NCI-H128 (cell line): ENCODE data around the gene PTPRS.
"Not testable (repeated sequence)": the region's sequence is repeated elsewhere in the genome, so short reads cannot be mapped to it uniquely, and the experiment has no call there.

Experiments
- DNase-seq: peaks from one replicate; lab custom pipeline; 2025; ENCODE audit not compliant: unreplicated experiment; lab: John Stamatoyannopoulos, UW

The PTPRS gene

DNA sequence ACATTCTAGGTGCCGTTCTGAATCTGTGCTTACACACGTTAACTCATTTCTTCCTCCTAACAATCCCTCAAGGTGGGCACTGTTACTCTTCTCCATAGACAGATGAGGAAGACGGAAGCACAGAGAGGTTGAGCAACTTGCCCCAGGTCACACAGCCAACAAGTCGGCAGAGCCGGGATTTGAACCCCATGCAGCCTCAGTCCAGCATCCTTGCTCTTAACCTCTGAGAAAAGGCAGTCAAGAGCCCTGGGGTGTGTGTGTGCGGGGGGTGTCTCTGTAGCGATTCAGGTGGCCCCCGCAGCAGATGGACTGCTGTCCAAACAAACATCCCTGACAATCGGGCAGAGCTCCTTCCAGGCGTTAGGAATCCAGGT lies 6.3 kb downstream of the PTPRS start:
- DNase-seq, result no peak

DNA sequence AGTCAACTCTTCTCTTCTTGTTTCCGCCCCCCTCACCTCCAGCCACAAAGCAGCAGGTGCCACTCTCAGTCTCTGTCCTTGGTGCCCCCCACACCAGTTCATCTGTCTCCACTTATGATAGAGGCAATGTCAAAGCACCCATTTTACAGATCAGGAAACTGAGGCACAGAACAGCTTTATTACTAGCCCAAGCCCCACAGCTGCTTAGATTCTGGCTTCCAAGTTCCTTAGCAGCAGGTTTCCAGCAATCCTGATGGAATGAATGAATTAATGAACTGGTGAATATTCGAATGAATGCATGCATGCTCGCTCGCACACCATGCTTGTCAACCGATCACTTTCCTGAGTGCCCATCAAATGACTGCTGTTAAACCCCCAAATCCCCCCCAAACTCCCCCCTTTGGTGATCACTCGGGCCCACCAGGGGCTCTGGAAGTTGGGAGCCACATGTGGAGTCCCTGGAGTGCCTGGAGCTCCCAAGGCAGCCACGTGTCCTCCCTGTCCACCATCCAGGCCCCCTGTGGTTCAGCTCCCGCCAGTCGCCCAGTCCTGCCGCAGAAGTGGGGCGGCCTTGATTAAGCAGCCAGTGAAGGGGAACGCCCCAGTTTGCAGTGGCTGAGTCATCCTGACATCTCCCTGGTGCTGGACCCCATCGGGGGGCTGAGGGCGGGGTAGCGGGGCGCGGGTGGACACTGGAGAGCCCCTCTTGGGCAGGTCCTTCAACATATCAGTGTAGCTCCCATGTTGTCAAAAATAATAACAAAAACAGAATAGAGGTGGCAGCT lies 6.8 kb downstream of the PTPRS start:
- DNase-seq, result no peak

- DNase-seq, result no peak
These were observed 8.1 kb downstream of the PTPRS start for GRCh38 chr19:5332501-5332900.

- no peak for DNase-seq
These were observed 8.8 kb downstream of the PTPRS start for GRCh38 chr19:5331790-5332189.

GRCh38 chr19:5330307-5330720 lies 10.3 kb downstream of the PTPRS start:
- DNase-seq, result no peak

- no peak for DNase-seq
These were observed 11.5 kb downstream of the PTPRS start for GRCh38 chr19:5329141-5329540.

GRCh38 chr19:5328407-5328806 lies 12.2 kb downstream of the PTPRS start:
- not testable (repeated sequence) for DNase-seq

GRCh38 chr19:5326986-5327623 lies 13.5 kb downstream of the PTPRS start:
- no peak for DNase-seq

DNA sequence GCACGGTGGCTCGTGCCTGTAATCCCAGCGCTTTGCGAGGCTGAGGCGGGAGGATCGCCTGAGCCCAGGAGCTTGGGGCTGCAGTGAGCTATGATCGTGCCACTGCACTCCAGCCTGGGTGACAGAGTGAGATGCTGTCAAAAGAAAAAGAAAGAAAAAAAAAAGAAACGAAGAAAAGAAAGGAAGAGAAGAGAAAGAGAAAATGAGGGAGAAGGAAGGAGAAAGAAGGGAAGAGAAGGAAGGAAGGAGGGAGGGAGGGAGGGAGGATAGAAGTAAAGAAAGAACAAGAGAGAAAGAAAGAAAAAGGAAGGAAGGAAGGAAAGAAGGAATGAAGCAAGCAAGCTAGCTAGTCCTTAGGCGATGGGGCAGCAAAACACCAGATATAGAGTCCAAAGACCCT lies 14.1 kb downstream of the PTPRS start:
- no peak for DNase-seq

DNA sequence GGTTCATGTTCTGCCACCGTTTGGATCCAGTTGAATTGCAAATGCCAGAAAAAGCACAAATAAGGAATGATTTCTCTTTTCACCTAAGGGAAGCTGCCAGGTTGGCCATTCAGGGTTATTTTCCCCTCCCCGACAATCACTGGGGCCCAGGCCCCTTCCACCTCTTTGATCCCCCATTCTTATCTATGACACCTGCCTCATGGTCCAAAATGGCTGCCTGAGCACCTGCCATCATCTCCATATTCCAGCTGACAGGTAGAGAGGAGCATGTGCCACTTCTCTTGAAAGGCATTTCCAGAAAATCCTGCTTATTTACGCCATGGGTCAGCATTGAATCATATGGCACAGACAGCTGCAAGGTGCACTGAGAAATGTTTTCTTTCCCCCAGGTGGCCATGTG lies 15.7 kb downstream of the PTPRS start:
- no peak for DNase-seq

GRCh38 chr19:5323475-5323811 lies 17.2 kb downstream of the PTPRS start:
- no peak for DNase-seq

DNA sequence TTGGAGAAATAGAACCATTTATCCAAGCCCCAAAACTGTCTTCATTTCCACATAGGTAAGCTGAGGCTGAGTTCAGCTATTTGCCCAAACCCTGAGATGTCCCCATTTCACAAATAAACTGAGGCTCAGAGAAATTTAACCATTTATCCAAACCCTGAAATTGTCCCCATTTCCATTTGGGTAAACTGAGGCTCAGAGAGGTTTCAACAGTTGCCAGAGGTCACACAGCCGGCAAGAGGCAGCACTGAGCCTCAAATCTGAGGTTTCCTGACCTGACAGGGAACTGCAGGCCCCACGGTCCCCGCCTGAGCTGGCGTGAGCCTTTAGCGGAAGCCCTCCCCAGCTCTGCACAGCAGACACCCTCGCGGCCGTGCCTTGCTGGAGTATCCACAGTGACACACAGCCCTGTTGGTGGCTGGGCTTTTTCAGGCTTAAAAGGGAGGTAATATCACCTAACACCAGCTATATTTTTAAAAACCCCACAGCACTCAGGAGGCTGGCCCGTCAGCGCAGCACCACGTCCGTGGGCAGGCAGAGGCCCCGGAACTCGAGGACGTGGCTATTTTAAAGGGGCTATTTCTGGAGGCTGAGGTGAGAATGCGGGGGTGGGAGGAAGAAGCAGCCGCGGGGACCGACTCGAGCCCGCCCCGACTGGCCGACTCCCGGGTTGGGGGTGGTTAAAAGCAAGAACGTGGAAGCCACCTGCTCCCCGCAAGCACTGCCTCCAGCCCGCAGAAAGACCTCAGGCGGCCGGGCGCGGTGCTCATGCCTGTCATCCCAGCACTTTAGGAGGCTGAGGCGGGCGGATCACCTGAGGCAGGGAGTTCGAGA lies 18.5 kb downstream of the PTPRS start:
- DNase-seq, result no peak

GRCh38 chr19:5321066-5321642 lies 19.5 kb downstream of the PTPRS start:
- no peak for DNase-seq

DNA sequence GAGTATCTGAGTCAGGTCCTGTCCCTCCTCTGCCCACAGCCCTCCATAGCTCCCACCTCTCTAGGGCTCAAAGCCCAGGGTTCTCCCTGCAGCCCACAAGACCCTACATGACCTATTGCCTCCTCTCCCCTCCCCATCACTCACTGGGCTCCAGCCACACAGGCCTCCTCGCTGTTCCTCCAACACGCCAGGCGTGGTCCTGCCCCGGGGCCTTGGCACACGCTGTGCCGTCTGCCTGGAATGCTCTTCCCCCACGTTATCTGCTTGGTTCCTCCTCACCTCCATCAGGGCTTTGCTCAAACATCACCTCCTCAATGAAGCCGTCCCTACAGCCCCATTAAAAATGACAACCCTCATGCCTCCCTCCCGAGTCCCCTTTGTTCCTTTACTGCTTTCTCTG lies 21.1 kb downstream of the PTPRS start:
- no peak for DNase-seq

DNA sequence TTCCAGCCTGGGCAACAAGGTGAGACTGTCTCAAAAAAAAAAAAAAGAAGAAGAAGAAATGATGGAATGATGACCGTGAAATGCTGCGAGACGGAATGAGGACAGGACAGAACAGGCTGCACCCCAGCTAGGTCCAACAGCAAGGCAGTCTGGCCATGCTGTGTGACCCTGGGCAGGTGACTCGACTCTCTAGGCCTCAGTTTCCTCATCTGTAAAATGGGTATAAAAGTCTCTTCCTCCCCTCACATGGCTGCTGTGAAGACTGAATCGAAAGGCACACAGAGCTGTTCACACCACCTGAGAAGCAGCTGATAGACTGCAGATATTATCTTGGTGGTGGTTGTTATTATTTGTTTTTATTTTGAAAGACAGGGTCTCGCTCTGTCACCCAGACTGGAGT lies 22.3 kb downstream of the PTPRS start:
- no peak for DNase-seq

DNA sequence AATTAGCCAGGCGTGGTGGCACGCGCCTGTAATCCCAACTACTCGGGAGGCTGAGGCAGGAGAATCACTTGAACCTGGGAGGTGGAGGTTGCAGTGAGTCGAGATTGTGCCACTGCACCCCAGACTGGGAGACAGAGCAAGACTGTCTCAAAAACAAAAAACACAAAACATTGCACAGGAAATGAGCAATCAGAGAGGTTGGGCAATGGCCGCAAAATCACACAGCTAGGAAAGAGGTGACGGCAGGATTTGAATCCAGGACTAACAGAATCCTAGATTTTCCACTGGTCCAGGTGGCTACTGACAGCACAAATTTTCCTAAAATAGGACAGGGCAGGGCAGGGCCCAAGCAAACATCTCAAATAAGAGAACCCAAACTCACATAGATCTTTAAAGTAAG lies 23.3 kb downstream of the PTPRS start:
- no peak for DNase-seq

GRCh38 chr19:5316138-5316537 lies 24.5 kb downstream of the PTPRS start:
- no peak for DNase-seq

- no peak for DNase-seq
These were observed 25.7 kb downstream of the PTPRS start for GRCh38 chr19:5314907-5315298.

DNA sequence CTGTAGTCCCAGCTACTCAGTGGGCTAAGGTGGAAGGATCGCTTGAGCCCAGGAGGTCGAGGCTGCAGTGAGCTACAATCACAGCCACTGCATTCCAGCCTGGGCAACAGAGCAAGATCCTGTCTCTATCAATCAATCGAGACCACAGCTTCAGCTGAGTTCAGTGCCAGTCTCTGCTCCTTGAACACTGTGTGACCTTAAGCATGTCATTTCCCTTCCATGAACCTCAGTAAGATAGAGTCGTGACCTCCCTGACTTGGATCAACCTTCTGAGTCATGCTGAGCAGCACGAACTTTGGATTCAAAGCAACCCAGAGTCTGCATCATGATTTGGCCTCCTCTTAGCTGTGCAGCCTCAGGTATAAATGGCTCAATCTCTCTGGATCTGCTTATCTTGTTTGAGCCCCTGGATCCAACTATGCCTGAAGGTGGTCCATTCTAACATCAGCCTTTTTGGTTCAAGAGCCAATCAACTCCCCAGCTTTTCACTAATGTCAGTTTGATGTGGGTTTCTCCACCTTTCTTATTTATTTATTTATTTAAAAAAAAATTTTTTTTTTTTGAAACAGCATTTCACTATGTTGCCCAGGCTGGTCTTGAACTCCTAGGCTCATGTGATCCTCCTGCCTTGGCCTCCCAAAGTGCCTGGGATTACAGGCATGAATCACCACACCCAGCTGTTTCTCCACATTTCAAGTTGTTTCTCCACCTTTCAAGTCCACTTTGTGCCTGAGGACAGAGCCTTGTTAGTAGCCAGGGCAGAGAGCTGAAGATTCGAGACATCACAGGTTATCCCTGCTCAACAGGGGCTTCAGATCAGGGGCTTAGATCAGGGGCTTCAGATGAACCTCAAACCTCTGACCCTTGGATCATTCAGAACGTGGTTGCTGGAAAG lies 26.4 kb downstream of the PTPRS start:
- DNase-seq, result no peak

DNA sequence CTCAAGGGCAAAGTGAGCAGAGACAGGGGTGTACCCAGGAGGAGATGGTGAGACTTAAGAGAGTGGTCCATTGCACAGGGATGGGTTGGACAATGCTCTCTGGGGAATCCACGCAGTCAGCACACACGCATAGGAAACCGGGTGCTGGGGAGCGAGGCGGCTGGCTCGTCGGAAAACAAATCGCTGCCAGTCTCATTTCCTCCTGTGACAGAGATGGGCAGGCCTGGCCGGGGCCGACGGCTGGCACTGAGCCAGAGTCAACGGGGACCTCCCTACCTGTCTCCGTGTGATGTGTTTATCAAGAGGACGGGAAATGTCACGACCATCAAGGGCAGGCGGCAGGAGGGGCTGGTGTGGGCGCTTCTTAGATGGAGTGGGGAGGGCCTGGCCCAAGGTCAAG lies 27.3 kb downstream of the PTPRS start:
- DNase-seq, result no peak

- no peak for DNase-seq
These were observed 28.6 kb downstream of the PTPRS start for GRCh38 chr19:5312058-5312457.
